ENCODE results near the gene CBX5.
"Not testable (repeated sequence)": the region's sequence is repeated elsewhere in the genome, so short reads cannot be mapped to it uniquely, and the experiment has no call there.

Gene CBX5

DNA sequence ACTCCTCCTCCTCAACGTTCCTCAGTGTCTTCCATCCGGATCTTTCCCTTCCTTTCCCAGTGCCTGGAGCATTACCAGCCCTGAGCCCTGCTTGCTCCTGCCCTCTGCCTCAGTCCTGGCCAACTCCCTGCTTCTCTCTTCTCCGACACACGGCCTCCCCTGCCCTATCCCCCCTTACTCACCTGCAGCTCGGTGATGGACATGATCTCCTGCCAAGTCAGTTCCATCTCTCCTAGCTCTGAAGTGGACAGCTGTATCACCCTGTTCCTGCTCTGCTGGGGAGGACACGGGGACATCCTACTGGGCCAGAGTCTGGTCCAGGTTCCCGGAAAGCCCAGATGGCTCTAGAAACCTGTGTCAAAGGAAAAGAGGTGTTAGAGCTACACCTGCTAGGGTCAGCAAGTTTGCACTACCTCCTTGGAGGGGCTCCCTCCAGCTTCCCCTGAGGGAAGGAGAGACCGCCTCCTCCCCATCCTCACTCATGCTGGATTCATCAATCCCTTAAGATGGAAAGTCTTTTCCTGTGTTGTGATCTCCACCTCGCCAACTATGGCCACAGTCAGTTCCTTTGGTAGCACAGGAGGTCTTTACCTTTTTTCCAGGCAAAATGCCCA is 15.1 kb upstream of the CBX5 start:
- DNase-seq = peak in 3 of 56 donors; percentile 26 to 40 (median 34)

DNA sequence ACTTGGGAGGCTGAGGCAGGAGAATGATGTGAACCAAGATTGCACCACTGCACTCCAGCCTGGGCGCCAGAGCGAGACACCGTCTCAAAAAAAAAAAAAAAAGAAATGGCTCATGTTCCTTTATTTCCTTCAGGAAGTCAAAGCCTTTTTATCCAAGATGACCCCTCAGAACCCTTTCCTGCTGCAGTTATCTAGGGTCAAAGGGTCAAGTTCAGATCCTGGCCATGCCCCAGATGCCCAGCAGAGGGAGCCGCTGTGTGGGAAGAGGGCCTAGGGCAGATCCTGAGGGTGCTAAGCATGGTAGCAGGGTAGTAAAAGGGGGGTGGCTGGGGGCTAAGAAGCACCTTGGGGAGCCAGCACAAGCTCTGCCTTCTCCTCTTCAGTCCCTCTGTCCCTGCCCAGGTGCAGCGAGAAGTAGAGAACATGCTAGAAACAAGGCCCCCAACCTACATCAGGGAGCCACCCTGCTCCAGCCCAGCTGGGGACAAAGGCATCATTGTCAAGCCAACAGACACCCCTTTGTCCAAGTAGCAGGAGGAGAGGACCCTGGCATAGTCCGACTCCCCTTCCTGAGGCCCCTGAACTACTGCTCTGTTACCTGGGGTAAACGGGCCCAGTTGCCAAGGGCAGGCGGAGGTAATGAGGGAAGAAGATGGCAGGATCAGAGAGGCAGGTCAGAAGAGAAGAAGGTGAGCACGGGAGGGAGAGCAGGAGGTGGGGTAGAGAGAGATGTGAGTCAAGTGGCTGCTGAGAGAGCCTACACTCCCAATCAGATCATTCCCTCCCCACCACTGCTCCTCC is 14.4 kb upstream of the CBX5 start:
- peak in 46 of 56 donors; percentile 11 to 86 (median 60) for DNase-seq

DNA sequence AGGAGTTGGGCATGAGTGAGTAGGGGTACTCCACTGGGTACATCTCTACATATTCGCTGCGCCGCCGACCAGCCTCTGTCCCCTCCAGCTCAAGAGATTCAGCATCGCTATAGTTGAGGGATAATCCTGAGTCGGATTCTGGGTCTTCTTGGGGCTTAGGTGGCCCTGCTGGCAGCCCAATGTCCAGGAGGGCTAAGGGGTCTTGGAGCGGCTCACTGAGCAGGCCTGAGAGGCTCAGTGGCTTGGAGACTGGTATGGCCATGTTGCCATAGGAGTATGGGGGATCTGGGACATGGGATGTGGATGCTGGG is 13.0 kb upstream of the CBX5 start:
- no peak for DNase-seq

DNA sequence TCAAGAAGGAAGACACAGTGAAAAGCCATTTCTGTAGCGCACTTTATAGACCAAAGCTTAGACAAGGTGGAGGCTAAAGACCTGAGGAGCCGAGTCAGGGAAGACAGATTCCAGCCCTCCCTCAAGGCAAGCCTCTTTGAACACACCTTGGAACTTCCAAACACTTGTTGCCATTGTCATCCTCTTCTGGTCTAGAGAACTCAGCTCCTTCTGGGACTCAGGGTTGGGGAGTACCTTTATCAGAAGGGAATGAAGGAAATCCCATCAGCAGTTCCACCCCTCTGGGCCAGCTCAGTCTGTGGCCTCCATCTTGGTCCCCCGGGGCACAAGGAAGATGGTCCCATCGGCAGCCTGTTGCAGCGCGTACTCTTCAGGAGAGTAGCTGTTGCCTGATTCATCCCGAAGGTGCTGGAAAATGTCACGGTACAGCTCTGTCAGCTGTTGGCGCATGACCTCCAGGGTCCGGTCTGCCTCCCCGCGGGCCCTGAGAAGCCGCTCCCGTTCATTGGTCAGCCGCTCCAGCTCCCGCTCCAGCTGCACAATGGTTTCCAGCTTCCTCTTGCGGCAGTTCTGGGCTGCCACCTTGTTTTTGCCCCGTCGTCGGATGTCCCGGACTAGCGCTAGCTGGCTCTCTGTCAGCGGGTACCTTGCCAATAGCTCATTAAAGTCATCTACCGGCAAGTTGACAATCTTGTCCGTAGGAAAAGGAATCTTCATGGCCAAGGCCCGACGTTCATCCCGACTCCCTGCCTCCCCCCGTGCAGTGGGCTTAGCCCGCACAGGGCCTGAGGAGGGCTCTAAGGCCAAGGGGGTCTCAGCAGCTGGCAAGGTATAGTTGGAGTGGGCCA is 12.4 kb upstream of the CBX5 start:
- DNase-seq = no peak

DNA sequence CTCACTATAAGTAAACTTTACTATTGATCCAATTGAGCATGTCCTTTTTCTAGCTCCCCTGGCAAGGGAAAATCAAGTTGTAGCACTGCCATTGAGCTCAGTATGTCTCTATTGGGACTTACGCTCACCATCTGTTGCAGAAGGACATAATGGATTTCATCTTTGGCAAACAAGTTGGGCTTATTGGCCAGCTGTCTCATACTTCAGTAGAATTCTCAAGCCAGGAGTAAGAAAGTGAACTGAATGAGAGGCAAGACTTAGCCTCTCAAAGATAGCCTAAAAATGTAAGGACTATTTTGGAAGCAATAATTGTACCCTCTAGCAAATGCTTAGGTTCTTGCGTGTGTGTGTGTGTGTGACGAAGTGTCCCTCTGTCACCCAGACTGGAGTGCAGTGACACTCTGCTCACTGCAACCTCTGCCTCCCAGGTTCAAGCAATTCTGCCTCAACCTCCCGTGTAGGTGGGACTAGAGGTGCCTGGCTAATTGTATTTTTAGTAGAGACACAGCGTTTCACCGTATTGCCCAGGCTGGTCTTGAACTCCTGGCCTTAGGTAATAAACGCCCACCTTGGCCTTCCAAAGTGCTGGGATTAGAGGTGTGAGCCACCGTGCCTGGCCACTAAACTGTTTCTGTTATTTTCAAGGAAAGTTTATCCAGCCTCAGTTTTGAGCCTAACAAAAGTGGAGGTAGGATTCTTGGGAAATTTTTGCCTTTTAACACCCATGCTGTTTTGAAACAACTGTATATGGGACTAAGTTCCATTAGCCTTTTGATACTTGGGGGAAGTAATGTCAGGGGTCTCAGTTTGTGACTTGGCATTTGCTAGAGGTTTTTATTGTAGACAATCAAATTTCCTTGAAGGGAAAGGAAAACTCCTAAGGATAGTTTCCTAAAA is 7.6 kb upstream of the CBX5 start:
- DNase-seq = no peak

DNA sequence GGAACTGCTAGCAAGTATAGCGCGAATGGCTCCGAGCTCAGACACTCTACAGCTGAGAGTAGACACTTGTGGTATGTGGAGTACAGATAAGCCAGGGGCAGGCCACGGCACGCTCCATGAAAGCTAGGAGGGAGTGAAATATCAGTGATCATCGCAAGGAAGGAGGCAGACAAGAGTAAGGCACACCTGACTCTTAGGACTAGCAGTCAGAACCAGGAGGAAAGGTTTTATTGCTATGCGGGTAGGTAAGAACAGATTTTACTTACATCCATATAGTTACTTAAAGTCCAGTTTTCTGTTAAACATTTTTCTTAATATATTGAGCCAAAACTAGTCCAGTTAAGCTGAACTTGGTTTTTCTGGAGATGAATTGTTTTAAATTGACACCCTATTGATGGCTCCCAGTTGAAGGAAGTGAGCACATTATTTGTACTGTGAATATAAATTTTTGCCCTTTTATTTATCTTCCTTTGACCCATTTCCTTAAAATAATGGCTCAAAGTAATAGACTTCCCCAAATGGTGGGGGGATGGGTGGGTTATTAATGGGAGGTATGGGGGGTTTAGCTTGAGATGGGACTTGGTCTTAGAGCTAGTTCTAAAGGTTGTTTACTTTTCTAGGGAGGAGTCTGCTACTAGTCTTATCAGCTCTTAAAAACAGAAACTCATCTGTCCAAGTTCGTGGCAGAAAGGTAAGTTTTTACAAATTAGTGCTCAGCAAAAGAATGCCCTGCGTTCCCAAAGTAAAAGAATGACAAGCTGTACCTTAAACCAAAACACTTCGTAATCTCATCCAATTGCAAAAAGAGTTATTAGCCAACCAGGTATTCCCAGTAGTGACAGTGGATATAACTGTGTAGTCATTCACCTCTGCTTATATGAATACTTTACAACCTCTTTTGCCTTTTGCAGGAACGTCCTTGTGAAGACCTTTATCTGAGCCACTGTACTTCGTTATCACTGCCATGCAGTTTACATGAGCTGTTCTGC is 6.4 kb upstream of the CBX5 start:
- DNase-seq = no peak

DNA sequence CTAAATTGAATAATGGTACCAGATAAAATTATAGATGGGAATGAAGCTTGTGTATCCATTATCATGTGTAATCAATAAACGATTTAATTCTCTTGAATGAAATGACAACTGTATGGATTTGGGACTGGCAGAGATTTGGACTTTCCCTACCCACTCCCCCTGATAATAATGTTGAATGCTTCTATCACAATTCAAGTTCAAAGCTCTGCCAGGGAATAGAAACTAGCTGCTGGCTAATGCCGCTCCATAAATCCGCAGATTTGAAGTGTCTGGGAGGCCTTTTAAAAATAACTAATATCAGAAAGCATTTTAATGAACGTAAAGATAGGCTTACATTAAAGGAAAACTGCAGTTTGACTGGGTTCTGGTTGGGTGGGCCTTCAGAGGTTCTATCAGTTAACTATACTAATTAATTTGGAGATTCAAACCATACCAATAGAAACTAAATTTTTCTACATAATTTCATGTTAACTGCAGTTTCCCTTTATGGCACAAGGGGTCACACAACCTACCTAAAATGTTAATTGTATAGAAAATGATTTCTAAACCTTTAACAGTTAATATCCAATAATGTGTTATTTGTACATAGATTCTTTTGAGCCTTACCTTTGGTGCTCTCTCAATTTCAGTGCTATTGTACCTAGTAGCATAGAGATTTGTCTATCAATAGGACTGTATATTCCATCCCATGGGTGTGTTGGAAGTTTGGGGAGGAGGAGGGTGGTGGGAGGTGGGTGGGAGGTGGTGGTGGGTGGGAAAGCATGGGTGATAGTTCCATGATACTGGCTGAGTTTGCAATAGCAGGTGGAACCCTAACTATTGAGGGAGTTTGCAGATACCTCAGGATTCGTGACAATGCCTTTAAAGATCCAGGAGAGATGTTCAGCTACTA is 5.5 kb upstream of the CBX5 start:
- DNase-seq = no peak

DNA sequence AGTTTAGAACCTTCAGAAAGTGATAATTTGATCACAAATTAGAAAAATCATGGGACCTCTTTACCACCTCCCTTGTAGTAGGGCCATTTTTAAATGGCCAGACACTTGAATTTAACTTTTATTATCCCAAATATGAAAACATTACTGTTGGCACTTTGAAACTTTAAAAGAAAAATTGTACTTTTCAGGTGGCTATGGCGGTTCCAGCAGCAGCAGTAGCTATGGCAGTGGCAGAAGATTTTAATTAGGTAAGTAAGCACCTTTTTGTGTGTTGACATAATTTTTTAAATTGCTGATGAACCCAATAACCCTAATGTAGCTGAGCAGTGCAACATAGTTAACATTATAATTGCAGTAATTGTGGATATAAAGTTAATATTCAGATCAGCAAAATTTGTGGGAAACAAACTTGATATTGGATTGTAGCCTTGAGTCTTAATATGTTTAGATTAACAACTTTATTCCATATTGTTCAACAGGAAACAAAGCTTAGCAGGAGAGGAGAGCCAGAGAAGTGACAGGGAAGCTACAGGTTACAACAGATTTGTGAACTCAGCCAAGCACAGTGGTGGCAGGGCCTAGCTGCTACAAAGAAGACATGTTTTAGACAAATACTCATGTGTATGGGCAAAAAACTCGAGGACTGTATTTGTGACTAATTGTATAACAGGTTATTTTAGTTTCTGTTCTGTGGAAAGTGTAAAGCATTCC is 4.3 kb upstream of the CBX5 start:
- not testable (repeated sequence) for DNase-seq

DNA sequence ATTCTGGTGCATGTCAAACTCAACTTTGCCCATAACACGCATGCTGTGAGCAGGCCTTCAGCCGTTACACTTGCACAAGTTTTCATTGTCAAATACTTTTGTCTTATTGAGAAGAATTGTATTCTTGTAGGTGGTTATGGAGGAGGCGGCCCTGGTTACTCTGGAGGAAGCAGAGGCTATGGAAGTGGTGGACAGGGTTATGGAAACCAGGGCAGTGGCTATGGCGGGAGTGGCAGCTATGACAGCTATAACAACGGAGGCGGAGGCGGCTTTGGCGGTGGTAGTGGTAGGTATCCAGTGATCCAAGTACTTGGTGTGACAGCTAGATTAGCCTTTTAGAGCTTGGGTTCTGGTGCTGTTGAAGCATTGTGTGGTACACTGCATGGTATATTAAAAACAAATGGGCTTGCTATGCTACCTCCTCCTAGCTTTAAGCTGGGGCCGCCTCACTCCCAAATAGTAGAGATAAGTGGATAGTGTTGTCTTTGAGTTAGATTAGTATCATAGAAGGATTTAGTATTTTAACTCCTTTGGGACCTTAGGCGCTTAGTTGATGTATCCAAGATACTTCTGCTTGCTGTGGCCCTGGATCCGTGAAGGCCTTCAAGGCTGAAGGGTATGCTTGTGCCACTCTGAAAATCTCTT is 3.1 kb upstream of the CBX5 start:
- DNase-seq = no peak

DNA sequence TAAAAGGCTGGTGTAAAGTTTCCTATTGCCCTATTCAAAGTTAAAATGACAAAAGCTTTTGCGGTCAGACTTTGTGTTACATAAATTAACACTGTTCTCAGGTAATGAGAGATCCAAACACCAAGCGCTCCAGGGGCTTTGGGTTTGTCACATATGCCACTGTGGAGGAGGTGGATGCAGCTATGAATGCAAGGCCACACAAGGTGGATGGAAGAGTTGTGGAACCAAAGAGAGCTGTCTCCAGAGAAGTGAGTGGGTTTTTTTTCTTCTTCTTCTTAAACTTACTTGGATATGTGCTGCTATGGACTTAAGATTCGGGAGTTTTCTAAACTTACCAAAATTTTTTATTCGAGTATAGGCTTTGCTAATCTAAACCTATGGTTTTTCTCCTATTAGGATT is 1.8 kb upstream of the CBX5 start:
- not testable (repeated sequence) for DNase-seq

DNA sequence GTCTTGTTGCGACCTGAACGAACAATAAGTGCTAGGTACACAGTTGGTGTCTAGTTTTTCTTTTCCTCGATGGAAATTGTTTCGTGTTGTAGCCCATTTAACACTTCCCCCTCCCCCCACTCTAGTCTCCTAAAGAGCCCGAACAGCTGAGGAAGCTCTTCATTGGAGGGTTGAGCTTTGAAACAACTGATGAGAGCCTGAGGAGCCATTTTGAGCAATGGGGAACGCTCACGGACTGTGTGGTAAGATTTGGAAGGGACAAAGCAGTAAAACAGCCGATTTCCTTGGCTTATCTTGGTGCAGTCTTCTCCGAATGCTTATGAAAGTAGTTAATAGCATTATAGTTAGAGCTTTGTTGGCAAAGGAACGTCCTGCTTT is 1.3 kb upstream of the CBX5 start:
- DNase-seq = not testable (repeated sequence)

DNA sequence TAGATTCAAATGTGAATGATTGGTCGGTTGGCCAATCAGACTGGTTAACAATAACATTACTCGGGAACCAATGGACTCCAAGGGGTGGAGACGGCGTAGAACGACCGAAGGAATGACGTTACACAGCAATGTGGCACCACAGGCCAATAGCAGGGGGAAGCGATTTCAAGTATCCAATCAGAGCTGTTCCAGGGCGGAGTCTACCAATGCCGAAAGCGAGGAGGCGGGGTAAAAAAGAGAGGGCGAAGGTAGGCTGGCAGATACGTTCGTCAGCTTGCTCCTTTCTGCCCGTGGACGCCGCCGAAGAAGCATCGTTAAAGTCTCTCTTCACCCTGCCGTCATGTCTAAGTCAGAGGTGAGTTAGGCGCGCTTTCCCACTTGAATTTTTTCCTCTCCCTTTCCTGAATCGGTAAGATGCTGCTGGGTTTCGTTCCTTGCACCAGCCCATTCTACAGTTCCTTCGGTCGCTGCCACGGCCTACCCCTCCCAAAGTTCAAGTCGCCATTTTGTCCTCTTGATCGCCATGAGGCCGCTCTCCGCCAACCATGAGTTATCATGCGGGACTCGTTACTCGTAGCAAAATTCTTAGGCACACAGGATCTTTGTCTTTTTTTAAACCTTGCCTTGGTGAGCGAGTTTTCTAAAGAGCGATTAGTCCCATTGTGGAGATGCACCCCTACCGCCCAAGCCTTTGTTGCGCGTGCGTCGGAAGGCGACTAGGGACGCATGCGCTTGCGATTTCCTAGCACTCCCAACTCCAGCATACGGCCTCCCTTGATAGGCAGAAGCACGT is 742 bp upstream of the CBX5 start, which contains the start of gene HNRNPA1:
Gene HNRNPA1 (plus strand): TSS at position 259 of the 793 bp plus-strand sequence. CDS start 82 bp downstream, at position 341.
- peak; percentile 75 to 99 (median 97) for DNase-seq

DNA sequence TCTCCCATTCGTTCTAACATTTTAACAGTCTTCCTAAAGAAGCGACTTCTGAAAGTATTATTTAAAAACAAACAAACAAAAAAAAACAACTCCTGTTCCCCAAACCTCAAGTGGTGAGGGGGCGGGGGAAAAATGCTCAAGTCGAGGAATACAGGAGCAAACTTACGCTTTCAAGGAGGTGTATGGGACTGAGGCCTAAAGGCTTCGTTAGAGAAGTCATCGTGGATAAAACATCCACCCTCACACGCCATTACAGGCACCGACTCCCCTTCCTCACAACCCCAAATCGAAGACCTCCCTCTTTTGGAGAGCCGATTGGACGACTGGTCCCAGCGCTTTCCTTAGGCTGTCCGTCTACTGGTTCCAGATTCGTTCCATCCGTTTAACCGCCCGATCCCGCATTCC is 693 bp downstream of the CBX5 start:
- no peak for DNase-seq

DNA sequence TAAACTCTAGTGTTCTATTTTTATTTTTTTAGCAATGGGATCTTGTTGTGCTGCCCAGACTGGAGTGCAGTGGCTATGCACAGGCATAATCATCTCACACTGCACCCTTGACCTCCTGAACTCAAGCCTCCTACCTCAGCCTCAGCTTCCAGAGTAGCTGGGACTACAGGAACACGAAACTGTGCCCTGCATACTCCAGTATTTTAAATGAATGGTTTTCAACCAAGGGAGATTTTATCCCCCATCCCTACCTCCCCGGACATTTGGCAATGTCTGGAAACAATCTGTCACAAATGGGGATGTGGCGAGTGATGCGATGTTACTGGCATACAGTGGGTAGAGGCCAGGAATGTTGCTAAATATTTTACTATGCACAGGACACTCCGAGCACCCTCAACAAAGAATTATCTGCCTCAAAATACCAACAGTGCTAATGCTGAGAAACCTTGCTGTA is 2.1 kb downstream of the CBX5 start:
- DNase-seq = no peak

DNA sequence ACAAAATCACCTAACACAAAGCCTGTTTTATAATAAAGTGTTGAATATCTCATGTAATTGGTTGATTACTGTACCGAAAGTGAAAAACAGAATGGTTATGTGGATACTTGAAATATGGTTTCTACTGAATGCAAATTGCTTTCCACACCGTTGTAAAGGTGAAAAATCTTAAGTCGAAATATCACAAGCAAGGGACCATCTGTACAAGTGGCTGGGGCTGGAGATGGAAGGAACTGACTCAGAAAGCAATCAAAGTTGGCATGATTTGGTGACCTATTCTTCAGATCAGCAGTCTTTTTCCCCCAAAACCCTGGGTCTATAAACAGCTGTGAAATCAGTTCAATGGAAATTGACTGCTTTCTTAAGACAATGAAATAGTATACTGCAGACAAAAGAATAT is 3.6 kb downstream of the CBX5 start:
- no peak for DNase-seq

DNA sequence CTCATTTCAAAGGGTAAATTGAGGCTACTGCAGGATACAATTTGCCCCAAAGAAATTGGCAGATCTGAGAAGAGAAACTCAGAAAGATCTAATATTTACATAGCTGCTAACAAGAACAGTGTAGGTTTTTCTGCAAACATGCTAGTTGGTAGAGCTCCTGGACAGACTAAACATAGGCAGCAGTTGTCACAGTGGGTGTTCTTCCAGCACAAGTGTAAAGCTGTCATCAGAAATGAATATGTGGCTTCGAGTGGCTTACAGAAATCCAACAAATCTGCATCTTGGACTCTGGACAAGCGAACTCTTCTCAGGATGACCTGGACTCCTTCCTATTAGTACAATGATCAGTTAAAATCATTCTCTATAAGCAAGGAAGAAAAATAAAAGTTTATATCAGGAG is 5.9 kb downstream of the CBX5 start:
- DNase-seq = no peak

DNA sequence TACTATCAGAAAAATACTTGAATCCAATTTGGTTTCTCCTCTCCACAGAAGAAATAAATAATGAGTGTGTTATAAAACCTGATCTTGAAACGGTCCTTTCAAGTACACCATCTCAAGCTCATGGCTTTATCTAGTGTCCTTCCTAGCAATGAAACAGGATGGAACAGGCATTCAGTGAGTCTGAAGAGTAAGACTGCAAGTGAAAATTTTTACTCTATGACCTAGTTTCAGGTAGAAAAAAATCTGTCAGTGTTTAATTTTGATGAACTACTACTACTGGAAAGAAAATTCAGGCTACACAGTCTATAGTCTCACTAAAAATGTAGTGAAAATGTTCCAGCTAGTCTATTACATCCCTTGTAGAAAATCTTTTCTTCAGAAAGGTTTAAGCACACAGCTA is 7.7 kb downstream of the CBX5 start:
- DNase-seq = no peak
